HG03060 (cell line): ENCODE data around the gene ASTL.

ENCODE experiments used
- ATAC-seq: cut with Tn5 transposase; IDR thresholded peaks from one replicate; pipeline ENCODE4 v1.9.1; 2021; ENCODE audit warnings: low read depth, moderate number of reproducible peaks; ENCODE audit not compliant: unreplicated experiment

The ASTL gene

DNA sequence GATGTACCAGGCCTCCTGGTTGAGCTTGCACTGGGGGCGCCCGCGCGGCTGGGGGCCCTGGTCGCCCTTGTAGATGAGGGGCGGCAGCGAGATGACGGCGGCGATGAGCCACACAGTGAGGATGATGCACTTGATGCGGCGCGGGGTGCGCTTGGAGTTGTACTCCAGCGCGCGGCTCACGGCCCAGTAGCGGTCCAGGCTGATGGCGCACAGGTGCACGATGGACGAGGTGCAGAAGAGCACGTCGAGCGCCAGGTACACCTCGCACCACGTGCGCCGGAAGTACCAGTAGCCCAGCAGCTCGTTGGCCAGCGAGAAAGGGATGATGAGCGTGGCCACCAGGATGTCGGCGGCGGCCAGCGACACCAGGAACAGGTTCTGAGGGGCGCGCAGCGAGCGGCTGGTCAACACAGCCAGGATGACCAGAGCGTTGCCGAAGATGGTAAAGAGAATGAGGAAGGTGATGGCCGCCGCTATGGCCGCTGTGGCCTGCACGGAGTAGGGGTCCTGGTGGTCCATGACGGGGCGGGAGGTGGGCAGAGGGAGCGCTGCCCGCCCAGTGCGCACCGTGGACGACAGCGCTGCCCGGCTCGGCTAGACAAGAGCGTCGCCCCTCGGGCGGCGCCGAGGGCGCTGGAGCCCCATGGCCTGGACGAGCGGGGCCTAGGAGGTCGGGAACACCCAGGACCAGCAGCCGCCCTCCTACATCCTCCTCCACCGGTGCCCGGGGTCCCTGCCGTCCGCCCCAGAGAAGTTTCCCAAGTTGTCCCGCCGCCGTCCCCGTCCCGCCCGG lies 22.5 kb downstream of the ASTL start:
- no peak for ATAC-seq

DNA sequence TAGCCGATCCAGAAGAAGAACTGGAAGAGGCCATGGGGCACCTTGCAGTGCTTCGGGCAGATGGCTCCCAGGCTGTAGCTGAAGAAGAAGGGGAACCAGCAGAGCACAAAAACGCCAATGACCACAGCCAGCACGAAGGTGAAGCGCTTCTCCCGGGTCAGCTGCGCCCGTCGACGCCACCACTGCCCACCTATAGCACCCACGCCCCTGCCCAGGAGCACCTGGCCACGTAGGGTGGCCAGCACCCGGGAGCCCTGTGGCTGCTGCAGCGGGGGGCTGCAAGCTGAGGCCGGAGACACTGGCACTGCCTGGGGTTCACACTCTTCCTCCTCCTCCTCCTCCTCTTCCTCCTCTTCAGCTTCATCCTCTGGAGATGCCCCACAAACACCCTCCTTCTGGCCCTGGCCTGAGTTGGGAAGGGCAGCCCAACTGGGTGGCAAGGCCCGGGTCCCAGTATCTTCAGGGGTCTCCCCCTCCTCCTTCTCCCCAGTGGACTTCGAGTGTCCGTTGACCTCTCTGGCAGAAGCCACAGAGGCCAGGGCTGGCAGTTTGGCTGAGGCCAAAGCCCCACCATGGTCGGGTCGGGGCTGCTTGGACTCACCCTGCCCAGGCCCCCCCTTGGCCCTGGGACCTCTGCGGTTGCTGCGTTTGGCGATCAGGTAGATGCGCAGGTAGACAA lies 23.3 kb downstream of the ASTL start:
- no peak for ATAC-seq

DNA sequence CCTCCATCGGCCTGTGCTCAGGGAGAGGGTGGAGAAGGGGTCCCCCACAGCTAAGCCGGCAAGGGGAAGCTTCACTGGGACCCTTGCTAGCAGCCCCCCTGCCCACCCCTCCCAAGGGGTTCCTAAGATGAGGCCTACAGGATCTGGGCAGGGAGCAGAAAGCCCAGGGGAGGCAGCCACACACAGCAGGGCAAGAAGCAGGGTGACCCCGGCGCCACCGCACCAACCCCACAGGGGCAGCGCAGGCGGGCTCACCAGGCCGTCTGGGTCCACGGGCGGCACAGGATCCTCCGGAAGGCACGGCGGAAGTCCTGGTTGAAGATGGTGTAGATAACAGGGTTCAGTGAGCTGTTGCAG lies 23.8 kb downstream of the ASTL start:
- ATAC-seq = no peak

DNA sequence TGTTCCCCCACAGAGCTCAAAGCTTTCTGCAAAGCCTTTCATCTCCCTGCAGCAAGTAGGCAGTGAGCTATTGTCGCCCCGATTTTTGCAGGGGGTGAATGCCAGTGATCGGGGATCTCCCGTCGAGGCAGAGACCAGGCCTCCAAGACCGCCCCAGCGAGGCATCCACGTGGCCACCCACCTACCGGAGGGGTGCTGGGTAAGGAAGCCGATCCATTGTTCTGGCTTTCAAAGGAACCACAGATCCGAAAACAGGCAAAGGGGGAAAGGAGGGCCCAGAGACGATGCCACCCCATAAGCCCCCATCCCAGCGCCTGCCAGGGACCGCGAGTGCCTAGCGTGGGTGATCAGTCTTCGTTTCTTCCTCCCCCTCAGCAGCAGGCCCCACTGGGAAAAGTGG lies 24.4 kb downstream of the ASTL start:
- ATAC-seq = no peak

DNA sequence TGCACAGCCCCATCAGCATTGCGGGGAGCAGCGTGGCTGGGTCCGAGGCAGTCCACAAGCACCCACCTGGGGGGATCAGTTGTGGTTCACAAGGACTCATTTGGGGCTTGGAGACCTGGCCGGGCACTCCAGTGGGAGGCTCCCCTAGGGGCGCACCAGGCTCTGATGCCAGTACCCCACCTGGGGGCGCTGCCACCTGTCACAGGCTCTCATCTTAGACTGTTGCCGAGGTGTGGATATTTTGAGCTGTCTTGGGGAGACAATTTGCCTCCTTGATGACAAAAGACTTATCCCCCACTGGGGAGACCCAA lies 25.0 kb downstream of the ASTL start:
- no peak for ATAC-seq

DNA sequence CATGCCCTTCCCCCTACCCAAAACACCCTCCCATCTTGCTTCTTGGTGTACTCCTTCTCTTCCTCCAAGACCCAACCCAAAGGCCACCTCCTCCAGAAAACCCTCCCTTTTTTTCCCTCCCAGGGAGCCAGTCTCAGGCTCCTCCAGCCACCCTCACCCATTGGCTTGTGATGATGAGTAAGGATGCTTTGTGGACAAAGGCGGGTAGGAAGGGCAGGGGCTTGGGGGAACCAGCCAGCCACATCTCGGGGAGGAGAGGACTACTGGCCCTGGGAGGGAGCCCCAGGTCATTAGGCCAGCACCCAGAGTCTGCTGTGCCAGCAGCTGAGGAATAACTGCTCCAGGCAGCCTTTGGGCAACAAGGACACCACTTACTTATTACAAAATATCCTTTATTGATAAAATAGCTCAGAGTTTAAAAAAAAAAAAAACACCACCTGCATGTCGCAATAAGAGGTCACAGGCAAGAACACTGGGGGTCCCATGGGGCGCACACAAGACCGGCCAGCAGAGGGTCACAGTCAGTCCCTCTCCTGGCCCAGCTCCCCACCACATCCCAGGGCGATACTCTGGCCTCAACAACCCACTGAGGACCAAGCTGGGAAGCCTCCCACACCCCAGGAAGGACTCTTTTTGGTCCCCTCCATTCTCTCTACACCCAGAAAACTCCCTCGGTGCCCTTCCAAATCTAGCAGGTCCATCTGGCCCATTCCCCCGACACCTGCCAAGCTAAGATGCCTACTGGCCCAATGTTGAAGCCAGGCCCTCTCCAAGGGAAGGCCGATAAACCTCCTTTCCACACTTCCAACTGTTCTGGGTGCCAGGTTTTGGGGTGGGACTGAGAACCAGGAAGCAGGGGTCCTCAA lies 25.6 kb downstream of the ASTL start:
- ATAC-seq = no peak

DNA sequence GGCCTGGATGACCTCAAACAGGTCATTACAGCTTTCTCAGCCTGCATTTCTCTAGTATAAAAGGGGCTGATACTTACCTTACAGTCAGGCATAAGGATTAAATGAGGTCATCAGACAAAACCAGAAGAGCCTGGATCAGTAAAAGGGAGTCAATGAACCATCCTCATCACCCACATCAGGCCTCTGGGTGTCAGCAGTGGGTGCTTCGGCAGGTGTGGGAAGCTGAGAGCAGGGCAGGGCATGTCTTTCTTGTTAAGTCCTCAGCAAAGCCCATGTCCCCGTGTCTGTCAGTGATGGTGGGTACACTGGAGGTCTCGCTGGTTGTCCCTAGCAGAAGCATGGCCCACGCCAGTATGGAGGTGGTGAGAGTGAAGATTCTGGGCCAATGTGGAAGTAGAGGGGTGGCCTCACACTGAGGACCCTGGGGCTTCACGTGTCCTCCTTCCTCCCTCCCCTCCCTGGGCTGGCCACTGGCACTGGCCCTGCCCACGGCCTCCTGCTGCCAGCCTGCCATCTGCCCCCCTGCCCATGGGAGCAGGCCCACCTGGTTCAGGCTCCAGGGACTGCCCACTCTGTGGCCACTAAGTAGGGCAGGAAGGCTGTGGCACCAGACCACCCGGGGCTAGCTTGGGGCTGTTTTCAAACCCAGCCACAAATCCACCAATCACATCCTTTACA lies 26.3 kb downstream of the ASTL start:
- no peak for ATAC-seq

DNA sequence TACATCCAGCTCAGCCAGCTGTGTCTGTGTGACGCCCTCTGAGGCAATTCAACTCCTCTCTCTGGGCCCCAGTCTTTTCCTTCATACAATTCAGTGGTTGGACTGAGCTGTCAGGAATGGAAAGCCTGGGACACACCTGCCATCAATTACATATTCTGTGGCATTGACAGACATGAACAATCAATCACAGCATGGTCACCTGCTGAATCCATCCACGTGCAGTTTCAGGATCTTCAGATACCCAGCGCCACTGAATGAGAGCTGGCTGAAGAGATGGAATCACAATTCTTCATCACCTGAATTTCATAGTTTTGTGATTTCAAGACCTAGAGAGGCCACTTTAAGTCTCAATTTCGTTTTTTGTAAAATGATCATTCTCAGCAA lies 27.1 kb downstream of the ASTL start:
- no peak for ATAC-seq

DNA sequence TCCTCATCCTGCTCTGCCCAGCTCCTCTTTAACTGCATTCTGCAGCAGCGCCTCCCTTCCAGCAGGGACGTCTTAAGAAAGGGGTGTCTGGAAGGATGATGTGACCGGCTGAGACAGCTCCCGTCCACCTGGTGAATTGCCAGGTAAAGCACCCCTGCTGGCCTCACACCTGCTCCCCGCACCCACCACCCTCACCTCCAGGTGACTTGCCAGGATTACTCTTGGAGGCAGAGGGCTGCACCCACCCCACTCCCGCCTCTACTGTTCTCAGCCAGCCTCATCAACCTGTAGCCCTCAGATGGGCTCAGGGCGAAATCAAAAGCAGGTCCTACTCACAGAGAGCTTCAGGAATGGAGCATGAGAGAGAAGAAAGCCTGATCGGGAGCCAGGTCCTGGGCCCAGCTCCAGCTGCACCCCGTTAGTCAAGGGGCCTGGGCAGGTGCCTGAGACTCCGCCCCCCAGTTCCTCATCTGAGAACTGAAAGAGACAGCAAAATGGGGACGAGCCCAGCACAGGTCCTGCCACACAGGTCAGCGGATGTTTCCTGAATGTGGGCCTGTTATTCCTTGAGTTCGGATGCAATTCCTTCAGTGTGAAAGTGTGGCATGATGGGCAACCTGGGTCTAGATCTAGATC lies 27.6 kb downstream of the ASTL start:
- ATAC-seq = no peak

DNA sequence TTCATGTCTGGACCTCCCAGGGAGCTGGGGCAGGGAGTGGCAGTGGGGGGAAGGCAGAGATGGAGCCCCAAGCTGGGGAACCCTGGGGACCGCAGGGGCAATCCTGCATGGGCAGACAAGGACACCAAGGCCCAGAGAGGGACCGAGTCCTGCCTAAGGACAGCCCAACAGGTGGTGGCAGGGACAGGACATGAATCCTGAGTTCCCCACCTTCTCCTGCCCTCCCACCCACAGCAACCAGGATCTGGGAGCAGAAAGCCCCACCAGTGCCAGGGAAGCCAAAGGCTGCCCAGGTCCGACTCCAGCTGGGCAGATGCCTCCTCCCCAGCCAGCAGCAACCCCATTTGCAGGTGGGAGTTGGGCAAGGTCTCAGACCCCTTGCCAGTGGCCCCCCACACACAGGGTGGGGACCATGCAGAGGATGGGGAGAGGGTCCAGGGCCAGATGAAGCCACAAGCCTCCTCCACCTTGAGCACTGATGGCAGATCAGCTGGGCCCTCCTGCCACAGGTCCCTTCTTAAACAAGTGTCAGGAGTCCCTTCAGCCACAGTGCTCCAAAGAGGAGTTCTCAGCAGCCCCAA lies 28.3 kb downstream of the ASTL start:
- no peak for ATAC-seq

DNA sequence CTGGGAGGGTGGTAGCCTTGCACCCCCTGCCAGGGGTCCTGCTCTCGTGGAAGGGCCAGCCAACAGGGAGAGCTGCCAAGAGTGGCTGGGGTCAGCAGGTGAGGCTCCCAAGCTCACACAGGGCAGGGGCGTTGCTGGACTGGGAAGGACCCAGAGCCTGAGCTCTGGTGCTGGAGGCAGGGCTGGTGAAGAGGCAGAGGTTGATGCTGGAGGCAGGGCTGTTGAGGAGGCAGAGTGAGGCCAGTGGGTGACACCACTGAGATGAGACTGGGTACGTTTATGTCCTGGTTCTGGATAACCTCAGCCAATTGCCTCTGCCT lies 29.0 kb downstream of the ASTL start:
- no peak for ATAC-seq

DNA sequence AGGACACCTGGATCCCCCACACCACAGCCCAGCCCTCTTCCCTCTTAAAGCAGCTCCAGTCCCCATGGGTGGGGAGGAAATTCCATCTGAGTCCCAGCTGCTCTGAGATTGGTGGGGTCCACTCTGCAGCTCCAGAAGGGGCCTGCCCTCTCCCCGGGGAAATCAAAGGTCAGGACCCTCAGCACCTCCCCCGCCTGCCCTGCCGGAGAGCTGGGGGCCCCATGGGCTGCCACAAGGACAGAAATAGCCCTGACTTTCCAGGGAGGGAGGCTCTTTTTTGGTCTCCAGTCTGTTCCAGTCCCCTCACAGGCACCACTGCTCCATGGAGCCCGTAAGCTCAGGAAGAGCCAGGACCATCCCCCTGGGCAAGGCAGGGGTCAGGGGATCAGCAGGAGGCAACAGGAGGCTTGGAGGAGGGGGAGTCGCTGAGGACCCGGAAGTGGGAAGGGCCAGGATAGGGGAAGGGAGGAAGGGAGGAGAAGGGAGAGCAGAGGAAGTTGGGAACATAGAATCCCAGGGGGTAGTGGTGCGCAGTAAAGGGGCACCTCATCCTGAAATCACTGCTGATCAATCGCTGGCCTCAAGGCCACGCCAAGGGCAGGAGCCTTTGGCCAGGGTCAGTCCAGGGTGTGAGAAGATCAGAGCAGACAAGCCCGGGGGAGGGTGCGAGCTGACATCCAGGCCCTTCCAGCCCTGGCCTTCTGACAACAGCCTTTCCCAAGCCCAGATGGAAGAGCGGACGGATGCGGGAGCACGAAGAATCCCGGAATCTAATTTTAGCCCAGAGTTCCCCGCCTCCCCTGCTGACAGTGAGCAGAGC lies 29.6 kb downstream of the ASTL start:
- no peak for ATAC-seq

DNA sequence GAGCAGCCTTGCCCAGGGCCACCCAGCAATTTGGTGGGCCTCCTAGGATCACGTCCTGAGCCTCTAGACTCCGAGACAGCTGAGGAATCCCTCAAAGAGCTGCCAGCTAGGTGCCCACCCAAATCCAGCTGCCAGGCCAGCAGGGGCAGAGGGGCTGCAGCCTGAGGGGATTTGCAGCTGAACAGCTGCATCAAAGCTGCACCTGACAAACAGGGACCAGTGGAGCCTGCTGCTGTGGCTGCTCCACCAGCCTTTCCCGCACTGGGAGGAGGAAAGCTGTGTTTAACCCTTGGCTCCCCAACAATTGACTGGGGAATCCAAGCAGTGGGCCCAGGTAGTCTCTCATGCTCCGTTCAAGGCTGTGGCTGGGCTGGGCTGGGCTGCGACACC lies 30.2 kb downstream of the ASTL start:
- no peak for ATAC-seq

DNA sequence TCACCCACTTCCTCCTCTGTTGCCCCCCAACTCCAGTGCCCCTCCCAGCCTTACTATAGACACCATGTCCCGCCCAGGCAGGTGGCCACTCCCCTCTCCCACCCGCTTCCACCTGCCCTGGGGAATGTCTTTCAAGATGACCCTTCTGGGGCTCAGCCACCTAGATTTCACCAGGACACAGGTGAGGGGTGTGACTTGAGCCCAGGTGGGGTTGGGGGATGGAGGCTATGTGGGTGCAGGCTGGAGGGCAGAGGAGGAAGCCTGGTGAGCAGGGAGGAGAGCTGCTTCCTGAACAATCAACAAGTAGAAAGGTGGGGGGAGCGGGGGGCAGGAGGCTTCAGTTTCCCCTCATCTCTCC lies 30.6 kb downstream of the ASTL start:
- ATAC-seq = no peak

DNA sequence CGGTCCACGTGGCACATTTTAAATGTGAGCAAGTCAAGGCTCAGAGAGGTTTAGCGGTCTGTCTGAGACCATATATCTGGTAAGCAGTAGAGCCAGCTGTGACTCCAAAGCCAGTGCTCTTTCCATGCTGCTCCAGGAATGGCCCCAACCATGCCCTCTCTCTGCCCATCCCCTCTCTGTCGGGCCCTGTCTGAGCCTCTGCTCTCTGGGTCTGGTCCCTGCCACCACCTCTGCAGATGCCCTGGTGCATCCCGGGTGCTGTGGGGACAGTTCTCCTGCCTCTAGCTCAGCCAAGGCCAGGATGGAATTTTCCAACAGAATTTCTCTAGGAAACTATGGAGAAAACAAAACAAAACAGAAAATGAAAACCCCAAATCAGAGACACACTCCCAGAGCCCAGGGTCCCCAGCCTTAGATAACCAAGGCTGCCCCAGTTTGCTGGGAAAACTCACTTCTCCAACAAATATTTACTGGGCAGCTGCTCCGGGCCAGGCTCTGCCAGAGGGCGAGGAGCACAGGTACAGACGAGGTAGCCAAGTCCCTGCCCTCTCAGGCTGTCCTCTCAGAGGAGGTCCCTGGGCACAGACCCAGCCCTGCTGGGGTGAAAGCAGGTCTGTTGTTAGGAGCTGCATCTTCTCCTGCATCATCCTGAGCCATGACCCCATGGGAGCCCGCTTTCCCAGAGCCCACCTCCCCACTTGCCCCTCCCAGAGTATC lies 31.2 kb downstream of the ASTL start:
- ATAC-seq = no peak

DNA sequence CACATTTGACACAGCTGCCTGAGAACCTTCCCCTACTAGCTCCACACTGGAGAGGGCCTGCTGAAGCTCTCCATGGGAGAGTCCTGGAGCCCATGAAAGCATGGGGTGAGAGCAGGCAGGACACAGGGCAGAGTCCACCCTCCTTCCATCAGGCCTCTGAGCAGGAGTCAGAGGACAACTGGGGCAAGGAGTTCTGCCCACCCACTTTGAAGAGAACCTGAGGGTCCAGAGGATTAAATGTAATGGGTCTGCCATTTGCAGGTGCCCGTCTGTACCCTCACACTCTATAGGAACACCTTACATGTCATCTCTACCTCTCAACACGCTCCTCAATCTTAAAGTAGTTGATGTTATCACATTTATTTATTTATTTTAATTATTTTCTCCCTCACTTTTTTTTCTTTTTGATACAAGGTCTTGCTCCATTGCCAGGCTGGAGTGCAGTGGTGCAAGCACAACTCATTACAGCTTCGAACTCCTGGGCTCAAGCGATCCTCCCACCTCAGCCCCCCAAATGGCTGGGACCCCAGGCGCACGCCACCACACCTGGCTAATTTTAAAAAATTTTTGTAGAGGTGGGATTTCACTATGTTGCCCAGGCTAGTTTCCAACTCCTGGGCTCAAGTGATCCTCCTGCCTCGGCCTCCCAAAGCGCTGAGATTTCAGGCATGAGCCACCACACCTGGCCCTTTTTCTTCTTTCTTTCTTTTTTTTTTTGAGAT lies 32.1 kb downstream of the ASTL start:
- ATAC-seq = no peak

DNA sequence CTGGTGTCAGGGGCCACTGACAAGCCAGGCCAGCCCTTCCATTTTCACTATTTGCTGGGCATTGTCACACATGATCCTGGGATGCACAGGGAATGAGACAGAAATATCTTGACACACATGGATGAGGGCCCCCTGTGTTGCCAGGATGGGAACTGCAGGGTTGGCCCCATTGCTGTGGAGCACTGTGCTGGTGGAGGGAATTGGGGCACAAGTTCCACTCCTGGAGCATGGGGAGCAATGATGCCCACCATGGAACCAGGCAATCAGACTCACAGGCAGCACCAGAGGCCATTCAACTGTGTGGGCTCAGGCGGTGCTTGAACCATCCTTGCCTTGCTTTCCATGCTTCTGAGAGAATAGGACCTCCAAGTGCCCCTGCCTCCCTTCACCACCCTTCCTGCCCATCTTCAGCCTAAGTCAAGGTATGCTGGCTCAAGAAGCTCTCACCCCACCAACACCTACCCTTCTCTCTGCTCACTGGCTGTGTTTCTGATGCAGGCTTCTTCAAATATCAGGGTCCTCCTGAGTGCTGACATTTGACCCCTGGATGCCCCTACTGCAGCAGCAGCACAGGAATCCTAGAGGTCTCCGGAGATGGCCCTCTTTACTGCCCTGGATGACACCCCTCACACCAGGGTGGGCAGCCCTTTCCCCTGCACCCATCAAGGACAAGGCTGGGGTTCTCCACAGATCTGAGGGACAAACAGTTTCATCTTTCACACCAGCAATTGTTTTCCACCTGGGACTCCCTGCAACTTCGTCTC lies 33.0 kb downstream of the ASTL start:
- no peak for ATAC-seq

DNA sequence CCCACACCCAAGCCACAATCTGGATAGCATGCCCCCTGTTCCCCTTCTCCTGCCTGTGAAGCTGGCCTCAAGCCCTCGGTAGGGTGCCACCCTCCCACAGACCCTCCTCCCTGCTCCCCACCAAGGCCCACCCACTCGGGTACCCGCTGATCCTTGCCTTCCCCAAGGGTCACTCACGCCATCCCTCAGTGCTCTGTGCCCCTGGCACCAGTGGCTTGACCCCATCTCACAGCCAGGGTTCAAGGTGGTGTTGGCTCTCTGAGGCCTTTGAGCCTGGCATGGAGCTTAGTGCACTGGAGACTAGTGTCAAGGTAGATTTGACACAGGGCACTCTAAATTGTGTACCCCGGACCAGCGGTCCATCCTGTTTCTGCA lies 33.8 kb downstream of the ASTL start:
- no peak for ATAC-seq
